NCI-H2171 (cell line): ENCODE measurements around the gene AFAP1L2.

Source experiments
- DNase-seq: peaks from one replicate; lab custom pipeline; 2025; lab: John Stamatoyannopoulos, UW

The AFAP1L2 gene

GRCh38 chr10:114271779-114272167 lies 132.5 kb downstream of the AFAP1L2 start:
- DNase-seq, result no peak

- no peak for DNase-seq
These were observed 133.1 kb downstream of the AFAP1L2 start for GRCh38 chr10:114271075-114271778.

DNA sequence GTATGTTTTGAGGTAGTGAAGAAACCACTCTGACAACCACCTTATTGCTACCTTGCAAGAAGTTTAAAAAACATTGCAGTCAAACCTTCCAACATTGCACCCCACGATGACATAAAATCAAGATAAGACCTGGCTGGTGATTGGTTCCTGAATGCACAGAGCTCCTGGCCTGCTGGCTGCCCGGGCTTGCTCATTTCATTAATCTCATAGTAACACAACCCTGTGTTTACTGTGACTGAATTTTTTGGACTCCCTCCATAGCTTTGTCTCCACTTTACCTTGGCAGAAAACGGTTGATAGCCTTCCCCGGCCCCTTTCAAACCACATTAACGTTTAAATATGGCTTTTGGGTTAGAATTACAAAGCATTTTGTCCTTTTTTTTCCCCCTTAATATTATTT lies 137.8 kb downstream of the AFAP1L2 start:
- DNase-seq, result no peak

GRCh38 chr10:114265392-114266053 lies 138.8 kb downstream of the AFAP1L2 start:
- DNase-seq, result no peak

GRCh38 chr10:114262496-114262895 lies 141.8 kb downstream of the AFAP1L2 start:
- no peak for DNase-seq

DNA sequence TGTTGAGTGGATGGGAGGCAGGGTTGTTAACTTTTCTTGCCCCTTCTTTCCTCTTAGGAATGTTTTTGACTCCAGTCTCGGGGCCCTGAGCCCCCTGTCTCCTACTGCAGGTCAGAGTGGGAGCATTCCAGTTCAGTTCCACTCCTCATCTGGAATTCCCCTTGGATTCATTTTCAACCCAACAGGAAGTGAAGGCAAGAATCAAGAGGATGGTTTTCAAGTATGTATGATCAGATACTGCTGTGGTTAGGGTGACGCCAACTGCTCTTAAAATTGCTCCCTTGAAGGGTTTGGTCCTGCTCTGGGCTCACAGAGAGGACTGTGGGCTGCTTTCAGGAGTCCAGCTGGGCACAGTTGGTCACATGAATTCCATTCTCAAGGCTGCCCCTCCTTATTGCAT lies 143.2 kb downstream of the AFAP1L2 start:
- no peak for DNase-seq

GRCh38 chr10:114260366-114260765 lies 143.9 kb downstream of the AFAP1L2 start:
- DNase-seq, result no peak

- DNase-seq, result no peak
These were observed 144.5 kb downstream of the AFAP1L2 start for GRCh38 chr10:114259824-114260223.

- DNase-seq, result no peak
These were observed 145.9 kb downstream of the AFAP1L2 start for GRCh38 chr10:114258274-114258840.

DNA sequence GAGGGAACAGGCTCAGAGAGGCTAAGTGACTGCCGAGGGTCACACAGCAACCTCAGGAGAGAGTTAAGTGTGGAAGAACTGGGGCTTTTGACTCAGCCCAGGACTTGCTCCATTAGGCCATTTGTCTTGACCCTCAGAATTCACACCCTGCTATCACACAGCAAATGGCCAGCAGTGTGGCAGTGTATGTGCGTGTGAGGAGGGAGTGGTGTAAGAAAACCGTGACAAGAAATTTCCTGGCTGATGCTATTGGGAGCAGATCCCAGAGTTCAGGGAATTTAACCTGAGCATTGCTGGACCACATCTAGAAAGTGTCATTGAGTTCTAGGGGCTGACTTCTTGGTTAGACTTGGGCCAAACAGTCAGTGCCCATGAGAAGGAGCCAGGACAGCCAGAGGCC lies 146.8 kb downstream of the AFAP1L2 start:
- no peak for DNase-seq

GRCh38 chr10:114256822-114257221 lies 147.5 kb downstream of the AFAP1L2 start:
- DNase-seq, result no peak

DNA sequence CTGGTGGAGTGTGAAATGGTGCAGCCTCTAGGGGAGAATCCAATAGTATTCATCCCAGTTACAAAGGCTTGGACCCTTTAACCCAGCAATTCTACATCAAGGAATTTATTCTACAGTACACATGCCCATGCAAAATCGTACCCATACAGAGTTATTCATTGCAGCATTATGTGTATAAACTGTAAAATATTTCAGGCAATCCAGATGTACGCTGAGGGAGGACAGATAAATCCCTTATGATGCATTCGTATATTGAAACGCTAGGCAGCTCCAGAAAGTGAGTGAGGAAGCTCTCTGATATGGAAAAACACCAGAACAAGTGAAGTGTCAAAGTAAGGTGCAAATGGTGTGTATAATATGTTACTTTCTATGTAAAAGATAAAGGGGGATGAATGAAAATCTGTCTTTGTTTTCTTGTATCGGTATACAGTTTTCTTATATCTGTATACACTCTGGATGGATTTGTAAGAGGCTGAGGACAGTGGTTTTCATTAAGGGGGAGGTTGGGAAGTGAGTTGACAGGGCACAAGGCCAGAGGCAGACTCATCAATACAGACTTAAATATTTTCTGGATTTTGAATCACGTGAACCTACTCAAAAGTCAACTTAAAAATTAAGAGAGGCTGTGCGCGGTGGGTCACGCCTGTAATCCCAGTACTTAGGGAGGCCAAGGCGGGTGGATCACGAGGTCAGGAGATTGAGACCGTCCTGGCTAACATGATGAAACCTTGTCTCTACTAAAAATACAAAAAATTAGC lies 148.1 kb downstream of the AFAP1L2 start:
- DNase-seq, result no peak

- no peak for DNase-seq
These were observed 149.1 kb downstream of the AFAP1L2 start for GRCh38 chr10:114255227-114255626.

DNA sequence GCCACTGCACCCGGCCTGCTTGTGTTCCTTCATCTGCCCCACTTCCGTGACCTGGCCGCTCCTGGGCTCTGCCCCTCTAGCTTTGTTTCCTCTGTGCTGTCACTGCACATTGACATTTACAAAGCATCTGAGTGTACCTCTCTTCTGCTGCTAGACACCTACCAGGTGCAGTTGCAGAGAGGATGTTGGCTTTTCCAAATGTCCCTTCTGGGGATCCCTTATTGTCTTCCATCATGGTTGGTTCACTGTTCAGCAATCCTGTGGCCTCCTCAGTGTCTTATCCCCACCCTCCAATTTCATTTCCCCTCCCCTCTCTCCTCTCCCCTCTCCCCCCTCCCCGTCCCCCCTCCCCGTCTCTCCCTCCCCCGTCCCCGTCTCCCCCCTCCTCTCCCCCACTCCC lies 151.4 kb downstream of the AFAP1L2 start:
- no peak for DNase-seq

GRCh38 chr10:114252092-114252491 lies 152.2 kb downstream of the AFAP1L2 start:
- DNase-seq, result no peak

DNA sequence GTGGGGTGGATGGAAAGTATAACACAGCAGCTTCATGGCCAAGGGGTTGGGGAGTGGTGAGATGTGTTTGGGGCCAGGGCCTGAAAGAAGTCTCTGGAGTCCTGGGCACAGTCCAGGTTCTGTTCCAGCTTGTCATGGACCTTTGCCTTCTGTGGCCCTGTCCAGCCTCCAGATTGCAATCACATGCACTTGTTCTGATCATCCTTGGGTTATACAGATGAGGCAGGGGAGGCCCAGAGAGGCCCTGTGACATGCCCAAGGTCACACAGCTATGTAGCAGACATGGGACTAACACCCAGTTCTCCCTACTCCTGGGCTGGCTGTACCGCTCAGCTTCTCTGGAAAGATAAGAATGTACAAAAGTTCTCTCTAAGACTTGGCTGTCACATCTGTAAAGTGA lies 153.6 kb downstream of the AFAP1L2 start:
- no peak for DNase-seq

GRCh38 chr10:114250236-114250635 lies 154.1 kb downstream of the AFAP1L2 start:
- no peak for DNase-seq

GRCh38 chr10:114246679-114247305 lies 157.5 kb downstream of the AFAP1L2 start:
- DNase-seq, result no peak

GRCh38 chr10:114245121-114245791 lies 159.0 kb downstream of the AFAP1L2 start:
- no peak for DNase-seq
